D721Med (cell line): ENCODE measurements around the gene SMO.

Source experiments
- DNase-seq: peaks from one replicate; pipeline ENCODE4 v3.0.0; 2011; ENCODE audit warnings: low spot score; ENCODE audit not compliant: insufficient read length
- FAIRE-seq: peaks from 2 replicates; lab custom pipeline; 2011; peaks lifted over from hg19 to GRCh38; lab: Jason Lieb, UNC
- TF ChIP-seq, protein P1 (sequence below): IDR thresholded peaks from 2 replicates; pipeline ENCODE4 v1.5.1; 2012; ENCODE audit warnings: mild to moderate bottlenecking, control low read depth; ENCODE audit not compliant: insufficient read depth; ENCODE audit errors: missing control alignments

Gene SMO

DNA sequence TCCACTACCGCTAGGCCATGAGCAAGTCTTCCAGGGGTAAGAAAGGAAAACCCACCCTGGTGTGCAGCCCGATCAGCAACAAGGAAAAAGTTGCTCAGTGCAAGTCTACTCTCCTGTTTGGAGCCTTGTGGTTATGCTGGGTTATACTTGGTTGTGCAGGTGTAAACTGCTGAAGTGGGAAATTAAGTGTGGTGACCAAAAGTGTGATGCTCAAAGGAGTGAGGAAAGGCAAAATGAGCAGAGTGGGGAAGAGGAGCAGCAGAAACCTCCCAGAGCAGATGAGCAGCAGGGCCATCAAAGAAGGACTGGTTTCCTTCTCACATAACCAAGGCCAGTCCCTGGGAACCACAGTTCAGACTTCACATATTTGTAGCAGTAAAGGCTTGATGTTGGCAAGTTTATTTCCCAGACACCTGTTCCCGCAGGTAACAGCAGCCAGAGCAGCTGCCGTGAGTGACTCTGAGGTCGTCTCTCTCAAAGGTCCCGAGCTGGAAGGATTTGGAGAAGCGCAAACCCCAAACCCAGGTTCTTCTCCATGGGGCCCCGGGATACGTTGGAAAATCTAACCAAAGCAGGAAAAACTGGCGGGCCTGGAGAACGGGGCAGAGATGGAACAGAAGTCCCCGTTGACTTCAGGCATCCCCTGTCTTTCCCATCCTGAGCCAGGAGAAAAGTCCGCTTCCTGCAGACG, 607 bp upstream of the SMO start:
- DNase-seq = no peak
- FAIRE-seq = no peak
- TF ChIP-seq, protein P1, sequence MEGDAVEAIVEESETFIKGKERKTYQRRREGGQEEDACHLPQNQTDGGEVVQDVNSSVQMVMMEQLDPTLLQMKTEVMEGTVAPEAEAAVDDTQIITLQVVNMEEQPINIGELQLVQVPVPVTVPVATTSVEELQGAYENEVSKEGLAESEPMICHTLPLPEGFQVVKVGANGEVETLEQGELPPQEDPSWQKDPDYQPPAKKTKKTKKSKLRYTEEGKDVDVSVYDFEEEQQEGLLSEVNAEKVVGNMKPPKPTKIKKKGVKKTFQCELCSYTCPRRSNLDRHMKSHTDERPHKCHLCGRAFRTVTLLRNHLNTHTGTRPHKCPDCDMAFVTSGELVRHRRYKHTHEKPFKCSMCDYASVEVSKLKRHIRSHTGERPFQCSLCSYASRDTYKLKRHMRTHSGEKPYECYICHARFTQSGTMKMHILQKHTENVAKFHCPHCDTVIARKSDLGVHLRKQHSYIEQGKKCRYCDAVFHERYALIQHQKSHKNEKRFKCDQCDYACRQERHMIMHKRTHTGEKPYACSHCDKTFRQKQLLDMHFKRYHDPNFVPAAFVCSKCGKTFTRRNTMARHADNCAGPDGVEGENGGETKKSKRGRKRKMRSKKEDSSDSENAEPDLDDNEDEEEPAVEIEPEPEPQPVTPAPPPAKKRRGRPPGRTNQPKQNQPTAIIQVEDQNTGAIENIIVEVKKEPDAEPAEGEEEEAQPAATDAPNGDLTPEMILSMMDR = no peak

DNA sequence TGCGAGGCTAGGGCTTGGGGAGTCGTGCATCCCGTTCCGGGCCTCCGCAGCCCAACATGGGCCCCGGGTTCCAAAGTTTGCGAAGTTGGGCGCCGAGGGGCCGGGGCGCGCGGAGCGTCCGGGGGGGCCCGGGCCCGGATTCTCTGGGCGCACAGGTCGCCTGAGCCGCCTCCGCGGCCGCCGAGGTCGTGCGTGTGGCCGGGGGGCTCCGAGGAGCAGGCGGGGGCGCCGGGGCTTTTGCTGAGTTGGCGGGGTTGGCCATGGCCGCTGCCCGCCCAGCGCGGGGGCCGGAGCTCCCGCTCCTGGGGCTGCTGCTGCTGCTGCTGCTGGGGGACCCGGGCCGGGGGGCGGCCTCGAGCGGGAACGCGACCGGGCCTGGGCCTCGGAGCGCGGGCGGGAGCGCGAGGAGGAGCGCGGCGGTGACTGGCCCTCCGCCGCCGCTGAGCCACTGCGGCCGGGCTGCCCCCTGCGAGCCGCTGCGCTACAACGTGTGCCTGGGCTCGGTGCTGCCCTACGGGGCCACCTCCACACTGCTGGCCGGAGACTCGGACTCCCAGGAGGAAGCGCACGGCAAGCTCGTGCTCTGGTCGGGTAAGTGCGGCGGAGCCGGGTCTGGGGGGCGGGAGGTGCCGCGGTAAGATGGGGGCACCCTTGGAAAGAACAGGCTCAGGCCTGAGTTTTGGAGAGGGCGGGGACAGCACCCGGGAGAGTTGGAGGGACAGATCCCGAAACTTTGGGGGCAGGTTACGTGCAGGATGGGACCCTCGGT, 643 bp downstream of the SMO start:
- DNase-seq (no peak), FAIRE-seq (no peak)
- TF ChIP-seq, protein P1 = no peak

DNA sequence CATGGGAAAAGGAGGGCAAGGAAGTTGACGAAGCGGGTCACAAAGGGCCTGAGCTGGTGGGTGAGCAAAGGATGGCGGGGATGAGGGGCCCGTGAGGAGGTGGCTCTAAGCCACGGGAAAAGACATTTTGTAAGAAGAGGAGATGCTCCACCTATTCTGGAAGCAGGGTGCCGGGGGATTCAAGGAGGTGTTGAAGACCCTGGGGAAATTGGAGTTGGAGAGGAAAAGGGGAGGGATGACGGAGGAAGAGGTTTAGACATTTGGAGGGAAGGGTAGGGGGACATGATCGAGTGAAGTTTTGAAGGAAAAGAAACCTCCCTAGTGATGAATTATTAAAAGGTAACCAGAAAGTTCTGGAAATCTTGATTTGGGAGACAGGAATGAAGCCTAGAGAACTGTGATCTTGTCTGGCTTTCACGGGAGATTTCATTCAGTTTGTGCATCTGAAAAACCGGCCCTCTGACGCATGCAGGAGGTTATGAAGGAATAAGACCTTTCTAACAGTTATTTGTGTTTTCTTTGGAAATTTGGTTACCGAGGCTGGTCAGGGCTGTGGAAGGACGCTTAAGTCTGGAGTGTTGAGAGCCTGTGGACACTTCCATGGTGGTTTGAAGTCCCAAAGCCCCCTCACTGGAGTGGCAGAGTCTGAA, 1.4 kb downstream of the SMO start:
- DNase-seq (no peak), FAIRE-seq (no peak)
- TF ChIP-seq, protein P1 = no peak

DNA sequence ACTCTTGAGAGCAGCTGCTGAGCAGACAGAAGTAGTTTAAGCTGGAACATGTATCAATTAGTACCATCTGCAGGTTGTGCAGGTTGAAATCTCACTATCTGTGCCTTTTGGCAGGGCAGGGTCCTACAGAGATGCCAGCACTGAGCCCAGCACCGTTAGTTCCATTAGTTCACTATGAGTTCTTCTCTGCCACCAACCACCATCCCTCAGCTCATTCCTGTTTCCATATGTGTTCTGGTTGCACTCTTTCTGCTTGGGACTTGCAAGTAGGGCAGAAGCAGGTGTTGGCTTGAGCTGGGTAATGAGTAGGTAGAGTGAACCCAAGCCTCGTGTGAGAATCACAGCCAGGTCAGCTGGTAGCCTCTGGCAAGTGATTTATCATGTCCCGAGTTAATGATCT, 2.8 kb downstream of the SMO start:
- no peak for FAIRE-seq
- TF ChIP-seq, protein P1 = no peak

DNA sequence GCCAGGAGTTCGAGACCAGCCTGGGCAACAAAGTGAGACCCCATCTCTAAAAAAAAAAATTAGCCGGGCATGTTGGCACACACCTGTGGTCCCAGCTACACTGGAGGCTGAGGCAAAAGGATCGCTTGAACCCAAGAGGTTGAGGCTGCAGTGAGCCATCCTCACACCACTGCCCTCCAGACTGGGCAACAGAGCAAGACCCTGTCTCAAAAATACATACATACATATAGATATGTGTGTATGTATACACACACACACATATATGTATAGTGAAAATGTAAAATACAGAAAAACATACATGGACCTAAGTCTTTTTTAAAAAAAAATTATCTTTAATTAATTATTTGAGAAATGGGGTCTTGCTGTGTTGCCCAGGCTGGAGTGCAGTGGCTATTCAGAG, 5.5 kb downstream of the SMO start:
- TF ChIP-seq, protein P1 = no peak
- no peak for DNase-seq
- FAIRE-seq = no peak

More for the DNA sequence above, 2.8 kb downstream of the SMO start:
- no peak for DNase-seq

DNA sequence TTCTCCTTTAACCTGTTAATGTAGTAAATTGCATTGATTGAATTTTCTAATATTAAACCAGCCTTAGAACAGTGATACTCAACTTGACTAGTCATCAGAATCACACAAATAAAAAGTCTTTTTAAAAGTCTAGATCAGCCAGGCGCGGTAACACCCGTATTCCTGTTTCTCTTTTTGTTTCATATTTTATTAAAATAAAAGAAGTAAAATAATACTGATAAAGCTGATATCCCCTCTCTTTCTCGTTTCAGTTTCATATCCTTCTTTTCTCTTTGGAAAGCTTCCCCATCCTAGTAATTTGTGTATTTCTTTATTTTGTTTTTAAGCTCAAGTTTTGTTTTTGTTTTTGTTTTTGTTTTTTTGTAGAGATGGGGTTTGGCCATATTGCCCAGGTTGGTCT, 9.3 kb downstream of the SMO start:
- DNase-seq (no peak), FAIRE-seq (no peak)
- TF ChIP-seq, protein P1 = no peak
